ENCODE data around the gene BHLHE40. TPM values are rescaled to one million over a fixed set of nuclear protein-coding genes. Genes with fewer than 3 reads are reported as not detected.
A peak's percentile ranks its signal among the peaks of the same experiment; 100 is the strongest.

The BHLHE40 gene
- total and polyA plus RNA-seq, 2 of the 13 experiments (the other 11 are each of a cell fraction or from before 2014, with no cell fraction given), result 1.8 to 51.0 TPM

- TF ChIP-seq ZNF460 (CRISPR knock-in tag; IDR thresholded peaks at IDR 0.05; ENCODE audit: borderline replicate concordance) (peak; percentile 81; the same call in 1 of the 2 replicates), POGZ (CRISPR knock-in tag; IDR thresholded peaks at IDR 0.05) (peak; percentile 98), ZFAT (CRISPR knock-in tag; conservative IDR thresholded peaks at IDR 0.05) (no peak), ZBTB4 (CRISPR knock-in tag; IDR thresholded peaks at IDR 0.05; ENCODE audit: borderline replicate concordance) (peak; percentile 99), ZNF777 (CRISPR knock-in tag; IDR thresholded peaks at IDR 0.05) (peak; percentile 64), NFIB (CRISPR knock-in tag; IDR thresholded peaks at IDR 0.05; ENCODE audit: borderline replicate concordance) (no peak), ZNF724P (CRISPR knock-in tag; IDR thresholded peaks at IDR 0.05; ENCODE audit: borderline replicate concordance) (peak; percentile 99), ELF4 (CRISPR knock-in tag; IDR thresholded peaks at IDR 0.05; ENCODE audit: borderline replicate concordance) (no peak), ZSCAN9 (CRISPR knock-in tag; IDR thresholded peaks at IDR 0.05; ENCODE audit: borderline replicate concordance) (peak; percentile 90; the same call in 1 of the 2 replicates), ARNT2 (CRISPR knock-in tag; IDR thresholded peaks at IDR 0.05; ENCODE audit: low read depth) (peak; percentile 99), SRY (CRISPR knock-in tag; IDR thresholded peaks at IDR 0.05) (peak; percentile 96), STAT6 (CRISPR knock-in tag; IDR thresholded peaks at IDR 0.05; ENCODE audit: borderline replicate concordance) (peak; percentile 99; the same call in 1 of the 2 replicates), ZNF180 (CRISPR knock-in tag; IDR thresholded peaks at IDR 0.05; ENCODE audit: borderline replicate concordance, low read depth) (no peak), ZBTB10 (CRISPR knock-in tag; IDR thresholded peaks at IDR 0.05; ENCODE audit: borderline replicate concordance) (peak; percentile 93; the same call in 1 of the 2 replicates), ZNF687 (CRISPR knock-in tag; IDR thresholded peaks at IDR 0.05) (peak; percentile 98)
Measured at GRCh38 chr3:4986782-4987537, 7.7 kb downstream of the BHLHE40 start (continued).
